ENCODE measurements around the gene DNAJC5. TPM values are rescaled to one million over a fixed set of nuclear protein-coding genes. Genes with fewer than 3 reads are reported as not detected.
A peak's percentile ranks its signal among the peaks of the same experiment; 100 is the strongest.

DNAJC5 gene
- total RNA-seq, 1 experiment from 2014 or later: 64.1 TPM

GRCh38 chr20:63979557-63980316, 84.8 kb downstream of the DNAJC5 start, which contains the start of gene SAMD10:
Gene SAMD10 (minus strand): TSS chr20:63979642. CDS start chr20:63979467, 175 bp downstream.
- no peak for DNase-seq (ENCODE audit: low read depth)

GRCh38 chr20:63980317-63980805, 85.4 kb downstream of the DNAJC5 start:
- no peak for DNase-seq (ENCODE audit: low read depth)

GRCh38 chr20:63980806-63981728, 86.1 kb downstream of the DNAJC5 start, which contains the start of gene PRPF6:
Gene PRPF6 (plus strand): TSS chr20:63981132. CDS start chr20:63981246, 114 bp downstream.
- peak; percentile 94 for DNase-seq (ENCODE audit: low read depth)

- no peak for DNase-seq (ENCODE audit: low read depth)
Observed at GRCh38 chr20:63982937-63983336, 88.0 kb downstream of the DNAJC5 start.

Other genes with a start within 250 kb of the DNAJC5 start
- 39.3 and 49.8 TPM in 2 replicates for gene STMN3, start 241.7 kb upstream of the DNAJC5 start, total RNA-seq (2014; rRNA removed)
- gene RTEL1, start 236.8 kb upstream of the DNAJC5 start, total RNA-seq (2014; rRNA removed): 21.9 and 31.2 TPM in 2 replicates
- 6.2 and 6.7 TPM in 2 replicates for gene TNFRSF6B, start 198.5 kb upstream of the DNAJC5 start, total RNA-seq (2014; rRNA removed)
- gene ARFRP1, start 187.2 kb upstream of the DNAJC5 start, total RNA-seq (2014; rRNA removed): 49.4 and 54.8 TPM in 2 replicates
- 31.5 and 40.1 TPM in 2 replicates for gene ZGPAT, start 187.1 kb upstream of the DNAJC5 start, total RNA-seq (2014; rRNA removed)
- 16.2 and 19.1 TPM in 2 replicates for gene LIME1, start 158.5 kb upstream of the DNAJC5 start, total RNA-seq (2014; rRNA removed)
- gene SLC2A4RG, start 155.3 kb upstream of the DNAJC5 start, total RNA-seq (2014; rRNA removed): 150 and 157 TPM in 2 replicates
- 7.6 and 9.1 TPM in 2 replicates for gene ZBTB46, start 63.9 kb upstream of the DNAJC5 start, total RNA-seq (2014; rRNA removed)
- gene ABHD16B, start 33.6 kb upstream of the DNAJC5 start, total RNA-seq (2014; rRNA removed): not detected in 2 replicates
- gene TPD52L2, start 29.9 kb upstream of the DNAJC5 start, total RNA-seq (2014; rRNA removed): 118 and 119 TPM in 2 replicates
- 17.4 and 22.8 TPM in 2 replicates for gene UCKL1, start 61.3 kb downstream of the DNAJC5 start, total RNA-seq (2014; rRNA removed)
- gene ZNF512B, start 74.8 kb downstream of the DNAJC5 start, total RNA-seq (2014; rRNA removed): 10.7 and 13.2 TPM in 2 replicates
- gene SAMD10, start 84.5 kb downstream of the DNAJC5 start, total RNA-seq (2014; rRNA removed): 1.2 and 3.1 TPM in 2 replicates
- 50.1 and 60.4 TPM in 2 replicates for gene PRPF6, start 86.0 kb downstream of the DNAJC5 start, total RNA-seq (2014; rRNA removed)
- gene C20orf204, start 141.1 kb downstream of the DNAJC5 start, total RNA-seq (2014; rRNA removed): 0.17 and 0.19 TPM in 2 replicates
- not detected in 2 replicates for gene SOX18, start 154.5 kb downstream of the DNAJC5 start, total RNA-seq (2014; rRNA removed)
- gene TCEA2, start 168.1 kb downstream of the DNAJC5 start, total RNA-seq (2014; rRNA removed): 30.7 and 41.1 TPM in 2 replicates
- gene RGS19, start 184.4 kb downstream of the DNAJC5 start, total RNA-seq (2014; rRNA removed): 26.9 and 34.5 TPM in 2 replicates
- 0.92 and 1.2 TPM in 2 replicates for gene OPRL1, start 185.0 kb downstream of the DNAJC5 start, total RNA-seq (2014; rRNA removed)
- gene LKAAEAR1, start 189.3 kb downstream of the DNAJC5 start, total RNA-seq (2014; rRNA removed): 0.40 and 1.7 TPM in 2 replicates
- gene NPBWR2, start 212.4 kb downstream of the DNAJC5 start, total RNA-seq (2014; rRNA removed): not detected in 2 replicates